Measurements from ENCODE around the gene TAS1R3.
A peak's percentile ranks its signal among the peaks of the same experiment; 100 is the strongest.

TAS1R3 gene

GRCh38 chr1:1306661-1307260 lies 24.3 kb upstream of the TAS1R3 start:
- no peak for TF ChIP-seq EP300 (IDR thresholded peaks at IDR 0.05; ENCODE audit: borderline replicate concordance)
- no peak for TF ChIP-seq RAD21 (IDR thresholded peaks at IDR 0.05; ENCODE audit: low read depth)
- TF ChIP-seq TAF1 (IDR thresholded peaks at IDR 0.05; ENCODE audit: low read depth): no peak
- TF ChIP-seq USF1 (IDR thresholded peaks at IDR 0.05): no peak
- no peak for TF ChIP-seq FOXM1 (IDR thresholded peaks at IDR 0.05; ENCODE audit: borderline replicate concordance, low read depth)
- no peak for TF ChIP-seq NFIC (IDR thresholded peaks at IDR 0.05)
- TF ChIP-seq REST (IDR thresholded peaks at IDR 0.05; ENCODE audit: low read depth): no peak
- TF ChIP-seq TCF12 (IDR thresholded peaks at IDR 0.05; ENCODE audit: low read depth): no peak
- no peak for TF ChIP-seq CEBPB (IDR thresholded peaks at IDR 0.05)
- TF ChIP-seq CREB1 (IDR thresholded peaks at IDR 0.05; ENCODE audit: low read depth): no peak
- TF ChIP-seq TEAD4 (IDR thresholded peaks at IDR 0.05): no peak
- no peak for TF ChIP-seq EGR1 (IDR thresholded peaks at IDR 0.05)
- no peak for TF ChIP-seq MAX (IDR thresholded peaks at IDR 0.05)
- TF ChIP-seq YY1 (IDR thresholded peaks at IDR 0.05; ENCODE audit: low read depth): no peak
- no peak for TF ChIP-seq ZBTB7A (IDR thresholded peaks at IDR 0.05; ENCODE audit: low read depth)

GRCh38 chr1:1307261-1307922 lies 23.7 kb upstream of the TAS1R3 start:
- peak; percentile 56 for TF ChIP-seq ZBTB7A (IDR thresholded peaks at IDR 0.05; ENCODE audit: low read depth)
- no peak for TF ChIP-seq EP300 (IDR thresholded peaks at IDR 0.05; ENCODE audit: borderline replicate concordance)
- TF ChIP-seq USF1 (IDR thresholded peaks at IDR 0.05): no peak
- no peak for TF ChIP-seq YY1 (IDR thresholded peaks at IDR 0.05; ENCODE audit: low read depth)
- TF ChIP-seq EGR1 (IDR thresholded peaks at IDR 0.05): peak; percentile 86
- no peak for TF ChIP-seq TCF12 (IDR thresholded peaks at IDR 0.05; ENCODE audit: low read depth)
- TF ChIP-seq TAF1 (IDR thresholded peaks at IDR 0.05; ENCODE audit: low read depth): no peak
- no peak for TF ChIP-seq CREB1 (IDR thresholded peaks at IDR 0.05; ENCODE audit: low read depth)
- TF ChIP-seq FOXM1 (IDR thresholded peaks at IDR 0.05; ENCODE audit: borderline replicate concordance, low read depth): no peak
- TF ChIP-seq TEAD4 (IDR thresholded peaks at IDR 0.05): no peak
- TF ChIP-seq CEBPB (IDR thresholded peaks at IDR 0.05): no peak

- TF ChIP-seq YY1 (IDR thresholded peaks at IDR 0.05; ENCODE audit: low read depth): peak; percentile 78
- TF ChIP-seq ZBTB7A (IDR thresholded peaks at IDR 0.05; ENCODE audit: low read depth): peak; percentile 12; the same call in 1 of the 2 replicates
- no peak for TF ChIP-seq RAD21 (IDR thresholded peaks at IDR 0.05; ENCODE audit: low read depth)
- peak; percentile 84 for TF ChIP-seq MAX (IDR thresholded peaks at IDR 0.05)
- TF ChIP-seq TCF12 (IDR thresholded peaks at IDR 0.05; ENCODE audit: low read depth): no peak; the same call in 1 of the 2 replicates
- TF ChIP-seq NFIC (IDR thresholded peaks at IDR 0.05): peak; percentile 55; the same call in 1 of the 2 replicates
- TF ChIP-seq USF1 (IDR thresholded peaks at IDR 0.05): peak; percentile 48; the same call in 1 of the 2 replicates
- TF ChIP-seq CEBPB (IDR thresholded peaks at IDR 0.05): peak; percentile 98
- no peak for TF ChIP-seq REST (IDR thresholded peaks at IDR 0.05; ENCODE audit: low read depth)
- 0 out of 2 replicates have a peak, but pooled peaks have one; percentile 15 for TF ChIP-seq CREB1 (IDR thresholded peaks at IDR 0.05; ENCODE audit: low read depth)
- no peak for TF ChIP-seq FOXM1 (IDR thresholded peaks at IDR 0.05; ENCODE audit: borderline replicate concordance, low read depth)
- peak; percentile 49 for TF ChIP-seq EP300 (IDR thresholded peaks at IDR 0.05; ENCODE audit: borderline replicate concordance)
- TF ChIP-seq TEAD4 (IDR thresholded peaks at IDR 0.05): peak; percentile 53
- TF ChIP-seq EGR1 (IDR thresholded peaks at IDR 0.05): peak; percentile 64
- peak; percentile 56 for TF ChIP-seq TAF1 (IDR thresholded peaks at IDR 0.05; ENCODE audit: low read depth)
Observed at GRCh38 chr1:1307923-1308755, 22.9 kb upstream of the TAS1R3 start, which contains the start of the genes ACAP3 and PUSL1. TSS of gene ACAP3 (minus strand) at chr1:1307930. CDS start at chr1:1307815, 115 bp downstream. TSS of gene PUSL1 (plus strand) at chr1:1308597. CDS start at chr1:1308644, 47 bp downstream.

- TF ChIP-seq FOXM1 (IDR thresholded peaks at IDR 0.05; ENCODE audit: borderline replicate concordance, low read depth): no peak
- TF ChIP-seq EP300 (IDR thresholded peaks at IDR 0.05; ENCODE audit: borderline replicate concordance): no peak
- no peak for TF ChIP-seq CEBPB (IDR thresholded peaks at IDR 0.05)
- TF ChIP-seq TEAD4 (IDR thresholded peaks at IDR 0.05): no peak
- no peak; the same call in 1 of the 2 replicates for TF ChIP-seq TCF12 (IDR thresholded peaks at IDR 0.05; ENCODE audit: low read depth)
Observed at GRCh38 chr1:1308756-1309250, 22.3 kb upstream of the TAS1R3 start.
